Gastrocnemius medialis (tissue), 4 donors: Measurements from ENCODE around the gene UCK2. TPM values are rescaled to one million over a fixed set of nuclear protein-coding genes. Genes with fewer than 3 reads are reported as not detected.

ENCODE experiments used
- ATAC-seq, 2 donors: fragments of 150-250 bp; one replicate each; pipeline ENCODE4 v1.9.1; 2016
- DNase-seq, 2 donors: peaks; one replicate each; pipeline ENCODE4 v3.0.0-alpha.2; 2019
- H3K27ac ChIP-seq, 4 donors: fragments of 200-600 bp; sonication (generic); 1 replicate in 1 of 4; 2 replicates in 3 of 4; pipeline ENCODE4 v1.5.1; 2016 to 2018; ENCODE audit warnings: mild to moderate bottlenecking in 2 of 4, moderate library complexity in 1 of 4
- H3K27me3 ChIP-seq, 3 donors: fragments of 200-600 bp; sonication (generic) in 2 of 3; 1 replicate in 1 of 3; 2 replicates in 2 of 3; pipeline versions ENCODE4 v1.5.1 to v1.6.0; 2016 to 2019; ENCODE audit warnings: mild to moderate bottlenecking in 1 of 3, moderate library complexity in 1 of 3
- H3K36me3 ChIP-seq, 2 donors: fragments of 200-600 bp; sonication (generic) in 1 of 2; one replicate each; pipeline ENCODE4 v1.5.1; 2017 to 2018
- H3K4me1 ChIP-seq, 2 donors: fragments of 200-600 bp; sonication (generic) in 1 of 2; one replicate each; pipeline ENCODE4 v1.5.1; 2016 to 2017; ENCODE audit warnings: mild to moderate bottlenecking in 2 of 2
- H3K4me3 ChIP-seq, 4 donors: fragments of 200-600 bp; sonication (generic) in 3 of 4; 1 replicate in 1 of 4; 2 replicates in 3 of 4; pipeline ENCODE4 v1.5.1; 2016 to 2019; ENCODE audit warnings: mild to moderate bottlenecking in 2 of 4
- H3K9me3 ChIP-seq, 3 donors: fragments of 200-600 bp; sonication (generic) in 2 of 3; 1 replicate in 1 of 3; 2 replicates in 2 of 3; pipeline ENCODE4 v1.5.1; 2016 to 2019
- POLR2A ChIP-seq, 2 donors: fragments of 450-650 bp; IDR thresholded peaks; one replicate each; pipeline ENCODE4 v1.6.1; 2017; ENCODE audit warnings: antibody characterized with exemption in 2 of 2, mild to moderate bottlenecking in 2 of 2, moderate library complexity in 2 of 2
- in situ Hi-C, 4 donors: fragments of 200-750 bp; cut with MboI; loops; one replicate each; pipeline versions ENCODE4 v1.15.0 to v1.8.0; 2017; ENCODE audit warnings: low sequenced_read_pairs in 4 of 4
- intact Hi-C: fragments of 100-400 bp; cut with DNase I; formaldehyde crosslinking; loops from one replicate; pipeline ENCODE4 v1.15.1; 2023; ENCODE audit warnings: low total_unique reads
- total RNA-seq, 4 donors: library from RNA; depleted of rRNA; stranded (reverse); fragments of >200 nt; gene quantifications; one replicate each; pipeline versions ENCODE4 v1.1.0 to v1.2.3, GENCODE V29; 2016
- TF ChIP-seq, protein P1 (sequence below), 5 experiments: fragments of 450-650 bp in 3 of 5; fragments of 200-600 bp in 2 of 5; sonication (generic) in 2 of 5; IDR thresholded peaks in 4 of 5; conservative IDR thresholded peaks in 1 of 5; 1 replicate in 4 of 5; 2 replicates in 1 of 5; pipeline ENCODE4 v1.5.1; 2016 to 2019; ENCODE audit warnings: antibody characterized with exemption in 5 of 5, mild to moderate bottlenecking in 3 of 5, moderate library complexity in 3 of 5

The UCK2 gene
- total RNA-seq, 4 donors from 2014 or later: 14.0 to 32.7 (median 24.1) TPM

DNA sequence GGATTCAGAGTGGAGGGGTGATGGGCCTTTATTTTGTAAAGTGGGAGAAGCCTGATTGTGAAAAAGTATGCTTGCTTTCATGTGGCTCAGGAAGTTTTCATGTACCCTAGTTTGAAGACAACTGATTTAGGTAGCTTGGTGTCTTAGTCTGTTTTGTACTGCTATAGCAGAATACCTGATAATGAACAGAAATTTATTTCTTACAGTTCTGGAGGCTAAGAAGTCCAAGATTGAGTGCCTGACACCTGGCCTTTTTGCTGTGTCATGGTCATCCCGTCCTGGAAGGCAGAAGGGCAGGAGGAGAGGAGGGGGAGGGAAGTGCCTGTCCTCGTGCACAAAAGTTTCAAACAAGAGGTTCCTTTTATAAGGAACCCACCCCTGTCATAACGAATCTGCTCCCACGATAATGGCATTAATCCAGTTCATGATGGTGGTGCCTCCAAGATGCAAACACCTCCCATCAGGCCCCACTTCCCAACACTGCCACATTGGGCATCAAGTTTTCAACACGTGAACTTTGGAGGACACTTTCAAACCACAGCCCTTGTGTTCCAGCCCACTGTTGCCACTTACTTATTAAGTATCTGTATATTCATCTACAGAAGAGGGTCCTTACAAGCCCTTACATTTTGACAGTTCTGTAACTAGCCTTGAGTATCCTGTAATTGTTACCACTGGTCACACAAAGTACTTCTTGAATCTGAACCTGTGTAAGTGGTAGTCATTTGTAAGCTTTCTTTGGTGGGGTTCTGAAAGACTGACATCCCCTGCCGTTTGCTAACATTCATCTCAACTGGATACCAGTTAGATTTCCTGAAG, 9.5 kb downstream of the UCK2 start:
- Histone ChIP-seq H3K4me3 (no peak overlapping the region), H3K9me3 (no peaks in the 10 kb centered on the region), H3K27ac (peak overlapping the region in 1 of 4 donors; percentile 3), H3K27me3 (no peaks in the 10 kb centered on the region), H3K4me1 (peaks cover 25 to 30% of the 10 kb centered on the region in 2 donors), H3K36me3 (no peaks in the 10 kb centered on the region)
- in situ Hi-C loops: no loop called here
- intact Hi-C loops: loop anchor here (5.0 kb wide), 1 partner anchor 545 kb away; no protein-coding TSS in a partner anchor
- DNase-seq (peak in 1 of 2 donors; percentile 36), ATAC-seq (peak in 1 of 2 donors; percentile 32)
- TF ChIP-seq, protein P1, sequence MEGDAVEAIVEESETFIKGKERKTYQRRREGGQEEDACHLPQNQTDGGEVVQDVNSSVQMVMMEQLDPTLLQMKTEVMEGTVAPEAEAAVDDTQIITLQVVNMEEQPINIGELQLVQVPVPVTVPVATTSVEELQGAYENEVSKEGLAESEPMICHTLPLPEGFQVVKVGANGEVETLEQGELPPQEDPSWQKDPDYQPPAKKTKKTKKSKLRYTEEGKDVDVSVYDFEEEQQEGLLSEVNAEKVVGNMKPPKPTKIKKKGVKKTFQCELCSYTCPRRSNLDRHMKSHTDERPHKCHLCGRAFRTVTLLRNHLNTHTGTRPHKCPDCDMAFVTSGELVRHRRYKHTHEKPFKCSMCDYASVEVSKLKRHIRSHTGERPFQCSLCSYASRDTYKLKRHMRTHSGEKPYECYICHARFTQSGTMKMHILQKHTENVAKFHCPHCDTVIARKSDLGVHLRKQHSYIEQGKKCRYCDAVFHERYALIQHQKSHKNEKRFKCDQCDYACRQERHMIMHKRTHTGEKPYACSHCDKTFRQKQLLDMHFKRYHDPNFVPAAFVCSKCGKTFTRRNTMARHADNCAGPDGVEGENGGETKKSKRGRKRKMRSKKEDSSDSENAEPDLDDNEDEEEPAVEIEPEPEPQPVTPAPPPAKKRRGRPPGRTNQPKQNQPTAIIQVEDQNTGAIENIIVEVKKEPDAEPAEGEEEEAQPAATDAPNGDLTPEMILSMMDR (IDR thresholded peaks at IDR 0.05 in 4 of 5, conservative IDR thresholded peaks at IDR 0.05 in 1 of 5): no peak
- TF ChIP-seq POLR2A (IDR thresholded peaks at IDR 0.05): no peak

DNA sequence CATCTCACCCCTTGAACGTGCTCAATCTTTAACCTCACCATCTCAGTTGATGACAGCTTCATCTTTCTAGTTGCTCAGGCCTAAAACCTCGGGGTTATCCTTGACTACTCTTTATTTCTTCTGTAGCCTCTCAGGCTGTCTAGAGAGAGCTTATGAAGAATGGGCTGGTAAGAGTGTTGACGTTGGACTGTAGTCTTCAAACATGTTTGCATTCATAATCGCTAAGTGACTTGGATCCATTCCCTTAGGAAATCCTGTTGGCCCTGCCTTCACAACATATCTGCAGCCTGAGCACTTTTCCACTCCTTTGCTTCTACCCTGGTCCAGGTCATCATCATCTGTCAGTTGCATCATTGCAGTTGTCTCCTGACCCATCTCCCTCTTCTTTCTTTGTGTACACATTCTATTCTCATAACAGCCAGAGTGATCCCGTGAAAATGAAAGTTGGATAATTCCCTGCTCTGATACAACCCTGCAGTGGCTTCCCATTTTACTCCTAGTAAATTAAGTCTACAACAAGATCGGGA, 10.5 kb downstream of the UCK2 start:
- TF ChIP-seq, protein P1 (IDR thresholded peaks at IDR 0.05 in 4 of 5, conservative IDR thresholded peaks at IDR 0.05 in 1 of 5): no peak
- TF ChIP-seq POLR2A (IDR thresholded peaks at IDR 0.05): no peak
- in situ Hi-C loops (no loop called here), intact Hi-C loops (loop anchor here (5.0 kb wide), 1 partner anchor 544 kb away; no protein-coding TSS in a partner anchor)
- Histone ChIP-seq H3K9me3 (no peaks in the 10 kb centered on the region), H3K36me3 (no peaks in the 10 kb centered on the region), H3K4me3 (no peak overlapping the region), H3K27me3 (no peaks in the 10 kb centered on the region), H3K4me1 (peaks cover 36 to 40% of the 10 kb centered on the region in 2 donors), H3K27ac (no peak overlapping the region)
- ATAC-seq (no peak), DNase-seq (no peak)

DNA sequence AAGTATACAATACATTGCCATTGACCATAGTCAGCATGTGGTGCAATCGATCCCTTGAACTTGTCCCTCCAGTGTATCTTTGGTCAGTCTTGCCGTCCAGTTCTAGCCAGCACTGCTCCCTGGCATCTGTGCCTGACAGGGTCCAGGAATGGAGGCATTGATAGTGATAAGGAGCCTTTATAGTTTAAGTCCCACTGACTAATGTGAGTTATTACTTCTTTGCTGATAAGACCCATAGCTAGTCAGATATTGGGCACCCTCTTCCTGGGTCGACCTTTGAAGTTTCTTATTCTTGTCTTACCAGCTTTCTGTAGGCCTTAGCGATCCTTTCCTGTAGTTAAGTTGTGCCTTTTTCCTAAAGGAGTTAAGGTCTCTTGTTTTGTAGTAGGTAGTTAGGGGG, 13.0 kb downstream of the UCK2 start:
- no peaks in the 10 kb centered on the region for H3K27me3 ChIP-seq
- ATAC-seq (no peak), DNase-seq (no peak)
- H3K36me3 ChIP-seq: no peaks in the 10 kb centered on the region
- no peak for TF ChIP-seq POLR2A (IDR thresholded peaks at IDR 0.05)
- TF ChIP-seq, protein P1 (IDR thresholded peaks at IDR 0.05 in 4 of 5, conservative IDR thresholded peaks at IDR 0.05 in 1 of 5): no peak
- in situ Hi-C loops (no loop called here), intact Hi-C loops (no loop called here)
- H3K27ac ChIP-seq: no peak overlapping the region
- H3K4me1 ChIP-seq: peaks cover 38 to 40% of the 10 kb centered on the region in 2 donors
- no peak overlapping the region for H3K4me3 ChIP-seq
- no peaks in the 10 kb centered on the region for H3K9me3 ChIP-seq

DNA sequence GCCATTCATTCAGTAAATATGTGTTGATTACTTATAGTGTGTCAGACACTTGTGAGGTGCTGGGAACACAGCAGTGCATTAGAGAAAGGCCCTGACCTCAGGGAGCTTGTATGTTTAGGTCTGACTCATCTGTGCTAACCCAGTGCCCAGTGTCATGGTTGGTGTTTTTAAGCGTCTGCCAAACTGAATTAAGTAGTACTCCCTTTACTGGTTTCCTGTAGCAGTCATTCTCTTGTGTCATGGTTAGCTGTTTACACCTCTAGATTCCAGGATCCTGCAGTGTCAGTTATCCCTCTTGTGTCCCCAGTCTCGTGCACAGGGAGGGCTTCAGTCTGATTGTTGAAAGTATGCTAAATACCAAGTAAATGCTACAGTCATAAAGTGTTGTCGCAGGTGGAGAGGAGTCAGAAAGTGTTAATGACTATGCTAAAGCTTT, 14.2 kb downstream of the UCK2 start:
- in situ Hi-C loops: no loop called here
- Histone ChIP-seq H3K27ac (peak overlapping the region; percentile 49 to 68 (median 65)), H3K4me1 (peaks cover 35 to 37% of the 10 kb centered on the region in 2 donors), H3K9me3 (no peaks in the 10 kb centered on the region), H3K36me3 (no peaks in the 10 kb centered on the region), H3K27me3 (no peaks in the 10 kb centered on the region), H3K4me3 (no peak overlapping the region)
- TF ChIP-seq POLR2A (IDR thresholded peaks at IDR 0.05): no peak
- TF ChIP-seq, protein P1 (IDR thresholded peaks at IDR 0.05 in 4 of 5, conservative IDR thresholded peaks at IDR 0.05 in 1 of 5): no peak
- ATAC-seq (peak; percentile 93 to 95), DNase-seq (peak in 1 of 2 donors; percentile 54)
- intact Hi-C loops: loop anchor here (2.0 kb wide), 1 partner anchor 15 kb away; no protein-coding TSS in a partner anchor
